NCI-H2107 treated with DMSO at 0.1 percent for 48 hours (cell line): ENCODE measurements around the gene OBSCN.

Experiments used
- DNase-seq: peaks from one replicate; lab custom pipeline; 2025; ENCODE audit not compliant: unreplicated experiment; lab: John Stamatoyannopoulos, UW

Gene OBSCN

DNA sequence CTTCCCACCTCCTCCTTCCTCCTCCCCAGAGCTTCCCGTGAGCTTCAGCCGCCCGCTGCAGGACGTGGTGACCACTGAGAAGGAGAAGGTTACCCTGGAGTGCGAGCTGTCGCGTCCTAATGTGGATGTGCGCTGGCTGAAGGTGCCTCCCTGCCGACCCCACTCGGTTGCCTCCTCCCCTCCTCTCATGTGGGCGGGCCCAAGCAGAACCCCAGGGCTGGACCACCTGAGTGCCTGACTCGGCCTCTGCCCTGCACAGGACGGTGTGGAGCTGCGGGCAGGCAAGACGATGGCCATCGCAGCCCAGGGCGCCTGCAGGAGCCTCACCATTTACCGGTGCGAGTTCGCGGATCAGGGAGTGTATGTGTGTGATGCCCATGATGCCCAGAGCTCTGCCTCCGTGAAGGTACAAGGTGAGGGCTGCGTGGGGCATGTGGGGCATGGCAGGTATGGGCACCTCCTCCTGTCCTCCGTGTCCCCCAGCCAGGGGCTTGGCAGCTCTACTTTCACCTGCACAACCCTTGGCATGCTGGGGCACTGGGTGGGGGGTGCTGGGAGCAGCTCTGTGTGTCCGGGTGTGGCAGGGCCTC, 69.2 kb downstream of the OBSCN start:
- no peak for DNase-seq

DNA sequence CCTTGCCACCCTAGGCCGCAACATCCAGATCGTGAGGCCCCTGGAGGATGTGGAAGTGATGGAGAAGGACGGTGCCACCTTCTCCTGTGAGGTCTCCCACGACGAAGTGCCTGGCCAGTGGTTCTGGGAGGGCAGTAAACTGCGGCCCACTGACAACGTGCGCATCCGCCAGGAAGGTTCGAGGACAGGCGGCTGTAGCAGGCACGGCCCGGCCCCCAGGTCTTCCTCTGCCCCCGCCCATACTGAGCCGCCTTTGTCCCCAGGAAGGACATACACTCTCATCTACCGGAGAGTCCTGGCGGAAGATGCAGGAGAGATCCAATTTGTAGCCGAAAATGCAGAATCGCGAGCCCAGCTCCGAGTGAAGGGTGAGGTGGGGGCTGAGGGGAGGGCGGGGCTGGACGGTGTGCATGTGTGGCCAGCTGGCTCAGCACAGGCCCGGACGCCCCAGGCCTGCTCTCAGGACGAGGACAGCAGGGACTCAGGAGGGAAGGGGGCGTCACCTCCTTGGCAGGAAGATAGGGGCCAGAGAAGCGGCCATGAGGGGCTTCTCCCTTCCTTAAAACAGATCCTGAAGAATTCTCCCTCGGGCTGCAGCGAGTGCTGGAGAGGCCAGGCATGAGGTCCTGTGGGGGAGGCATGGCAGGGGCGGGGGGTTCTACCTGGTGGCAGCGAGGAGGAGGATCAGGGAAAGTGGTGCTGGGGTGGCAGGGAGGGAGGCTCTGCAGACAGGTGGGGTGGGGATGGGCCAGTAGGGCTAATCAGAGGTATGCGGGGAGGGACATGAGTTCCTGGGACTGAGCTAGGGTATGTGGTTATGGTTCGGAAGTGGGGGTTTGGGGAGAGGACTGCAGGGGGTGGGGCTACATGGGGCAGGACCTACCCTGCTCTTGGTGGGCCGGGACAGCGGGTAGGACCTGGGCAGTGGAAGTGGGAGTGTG, 69.9 kb downstream of the OBSCN start:
- DNase-seq = no peak

DNA sequence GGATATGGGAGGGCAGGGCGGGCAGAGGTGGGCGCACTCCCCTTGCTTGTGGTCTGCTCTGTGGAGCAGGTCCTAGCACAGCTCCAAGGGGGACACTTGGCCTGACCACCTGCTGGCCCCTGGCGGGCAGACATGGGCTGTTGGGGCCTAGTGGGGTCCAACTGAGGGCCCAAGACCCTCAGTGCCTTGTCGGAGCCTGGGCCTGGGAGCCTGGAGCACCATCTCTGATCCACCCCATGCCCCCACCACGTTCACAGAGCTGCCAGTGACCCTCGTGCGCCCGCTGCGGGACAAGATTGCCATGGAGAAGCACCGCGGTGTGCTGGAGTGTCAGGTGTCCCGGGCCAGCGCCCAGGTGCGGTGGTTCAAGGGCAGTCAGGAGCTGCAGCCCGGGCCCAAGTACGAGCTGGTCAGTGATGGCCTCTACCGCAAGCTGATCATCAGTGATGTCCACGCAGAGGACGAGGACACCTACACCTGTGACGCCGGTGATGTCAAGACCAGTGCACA, 70.6 kb downstream of the OBSCN start:
- no peak for DNase-seq

DNA sequence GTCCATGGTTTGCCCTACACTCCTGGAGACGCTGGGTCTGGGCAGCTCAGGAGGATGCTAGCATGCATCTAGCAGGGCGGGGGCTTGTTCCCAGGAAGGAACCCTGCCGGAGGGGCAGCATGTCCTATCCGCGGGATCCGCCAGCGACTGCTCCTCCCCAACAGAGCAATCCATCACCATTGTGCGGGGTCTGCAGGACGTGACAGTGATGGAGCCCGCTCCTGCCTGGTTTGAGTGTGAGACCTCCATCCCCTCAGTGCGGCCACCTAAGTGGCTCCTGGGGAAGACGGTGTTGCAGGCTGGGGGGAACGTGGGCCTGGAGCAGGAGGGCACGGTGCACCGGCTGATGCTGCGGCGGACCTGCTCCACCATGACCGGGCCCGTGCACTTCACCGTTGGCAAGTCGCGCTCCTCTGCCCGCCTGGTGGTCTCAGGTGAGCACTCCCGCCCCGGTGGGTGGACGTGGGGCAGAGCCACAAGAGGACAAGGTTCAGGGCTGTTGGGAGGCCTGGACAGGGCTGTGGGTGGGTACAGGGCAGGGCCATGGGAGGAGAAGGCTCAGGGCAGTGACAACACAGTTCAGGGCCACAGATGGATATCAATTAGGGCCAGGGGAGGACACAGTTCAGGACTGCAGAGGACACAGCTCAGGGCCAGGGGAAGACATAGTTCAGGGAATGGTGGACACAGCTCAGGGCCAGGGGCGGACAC, 71.3 kb downstream of the OBSCN start:
- DNase-seq = no peak

DNA sequence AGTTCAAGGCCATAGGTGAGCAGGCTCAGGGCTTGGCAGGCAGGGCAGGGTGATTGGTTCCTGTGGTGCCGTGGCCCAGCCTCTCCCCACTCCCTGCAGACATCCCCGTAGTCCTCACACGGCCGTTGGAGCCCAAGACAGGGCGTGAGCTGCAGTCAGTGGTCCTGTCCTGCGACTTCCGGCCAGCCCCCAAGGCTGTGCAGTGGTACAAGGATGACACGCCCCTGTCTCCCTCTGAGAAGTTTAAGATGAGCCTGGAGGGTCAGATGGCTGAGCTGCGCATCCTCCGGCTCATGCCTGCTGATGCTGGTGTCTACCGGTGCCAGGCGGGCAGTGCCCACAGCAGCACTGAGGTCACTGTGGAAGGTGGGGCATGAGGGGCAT, 71.9 kb downstream of the OBSCN start:
- no peak for DNase-seq

DNA sequence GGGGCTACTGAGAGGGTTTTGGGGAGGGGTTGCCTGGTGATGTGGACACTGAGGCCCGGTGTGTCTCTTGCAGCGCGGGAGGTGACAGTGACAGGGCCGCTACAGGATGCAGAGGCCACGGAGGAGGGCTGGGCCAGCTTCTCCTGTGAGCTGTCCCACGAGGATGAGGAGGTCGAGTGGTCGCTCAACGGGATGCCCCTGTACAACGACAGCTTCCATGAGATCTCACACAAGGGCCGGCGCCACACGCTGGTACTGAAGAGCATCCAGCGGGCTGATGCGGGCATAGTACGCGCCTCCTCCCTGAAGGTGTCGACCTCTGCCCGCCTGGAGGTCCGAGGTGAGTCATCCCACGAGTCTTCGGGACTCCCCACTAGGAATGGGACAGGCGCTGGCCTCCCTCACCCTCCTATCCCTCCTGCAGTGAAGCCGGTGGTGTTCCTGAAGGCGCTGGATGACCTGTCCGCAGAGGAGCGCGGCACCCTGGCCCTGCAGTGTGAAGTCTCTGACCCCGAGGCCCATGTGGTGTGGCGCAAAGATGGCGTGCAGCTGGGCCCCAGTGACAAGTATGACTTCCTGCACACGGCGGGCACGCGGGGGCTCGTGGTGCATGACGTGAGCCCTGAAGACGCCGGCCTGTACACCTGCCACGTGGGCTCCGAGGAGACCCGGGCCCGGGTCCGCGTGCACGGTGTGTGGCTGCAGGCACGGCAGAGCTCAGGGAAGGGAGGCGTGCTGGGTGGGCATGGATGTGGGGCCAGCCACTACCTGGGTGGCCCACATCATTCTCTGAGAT, 72.5 kb downstream of the OBSCN start:
- no peak for DNase-seq

DNA sequence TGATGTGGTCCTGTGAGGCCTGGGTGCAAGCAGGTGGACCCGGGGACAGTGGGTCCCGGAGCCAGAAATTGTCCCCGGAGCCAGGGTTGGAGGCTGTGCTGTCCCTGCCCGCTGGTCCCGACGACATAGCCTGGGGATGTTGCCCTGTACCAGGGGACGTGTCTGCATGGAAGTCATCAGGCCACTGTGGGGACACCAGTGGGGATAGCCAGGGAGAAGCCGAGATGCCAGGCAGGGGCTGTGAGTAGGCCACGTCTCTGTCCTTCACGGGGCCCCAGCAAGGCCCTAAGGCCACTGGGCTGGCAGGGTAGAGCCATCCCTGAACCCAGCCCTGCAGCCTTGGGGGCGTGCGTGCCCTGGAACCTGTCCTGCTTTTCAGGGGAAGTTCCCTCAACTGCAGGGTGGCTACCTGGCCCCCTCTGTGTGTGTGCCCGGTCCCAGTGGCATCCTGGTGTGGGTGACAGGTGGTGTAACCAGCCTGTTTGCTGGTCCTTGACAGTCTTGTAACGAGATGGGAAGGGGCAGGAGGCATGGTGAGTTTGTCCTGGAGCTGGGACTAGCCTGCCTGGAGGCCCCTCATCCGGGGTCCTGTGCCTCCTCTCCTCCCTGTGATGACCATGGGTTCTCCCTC, 73.2 kb downstream of the OBSCN start:
- DNase-seq = no peak

DNA sequence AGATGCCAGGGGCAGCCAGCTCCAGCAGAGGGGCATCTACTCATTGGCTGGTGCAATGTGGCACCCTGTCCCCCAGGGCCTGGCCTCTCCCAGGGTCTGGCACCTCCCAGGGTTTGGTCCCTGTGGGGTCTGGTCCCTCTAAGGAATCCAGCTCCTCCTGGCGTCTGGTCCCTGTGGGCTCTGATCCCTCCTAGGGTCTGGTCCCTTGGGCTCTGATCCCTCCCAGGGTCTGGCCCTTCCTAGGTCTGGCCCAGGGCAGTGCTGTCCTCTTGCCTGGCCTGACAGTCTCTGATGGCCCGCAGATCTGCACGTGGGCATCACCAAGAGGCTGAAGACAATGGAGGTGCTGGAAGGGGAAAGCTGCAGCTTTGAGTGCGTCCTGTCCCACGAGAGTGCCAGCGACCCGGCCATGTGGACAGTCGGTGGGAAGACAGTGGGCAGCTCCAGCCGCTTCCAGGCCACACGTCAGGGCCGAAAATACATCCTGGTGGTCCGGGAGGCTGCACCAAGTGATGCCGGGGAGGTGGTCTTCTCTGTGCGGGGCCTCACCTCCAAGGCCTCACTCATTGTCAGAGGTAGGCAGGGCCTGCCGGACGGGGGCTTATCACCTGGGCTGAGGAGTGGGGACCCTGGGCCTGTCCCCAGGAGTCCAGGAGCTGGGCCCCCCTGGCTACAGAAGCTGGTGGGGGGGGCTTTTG, 73.9 kb downstream of the OBSCN start:
- no peak for DNase-seq

- DNase-seq = no peak
Observed at GRCh38 chr1:228282329-228283042, 74.6 kb downstream of the OBSCN start.

GRCh38 chr1:228283043-228283371, 75.2 kb downstream of the OBSCN start:
- DNase-seq = no peak

DNA sequence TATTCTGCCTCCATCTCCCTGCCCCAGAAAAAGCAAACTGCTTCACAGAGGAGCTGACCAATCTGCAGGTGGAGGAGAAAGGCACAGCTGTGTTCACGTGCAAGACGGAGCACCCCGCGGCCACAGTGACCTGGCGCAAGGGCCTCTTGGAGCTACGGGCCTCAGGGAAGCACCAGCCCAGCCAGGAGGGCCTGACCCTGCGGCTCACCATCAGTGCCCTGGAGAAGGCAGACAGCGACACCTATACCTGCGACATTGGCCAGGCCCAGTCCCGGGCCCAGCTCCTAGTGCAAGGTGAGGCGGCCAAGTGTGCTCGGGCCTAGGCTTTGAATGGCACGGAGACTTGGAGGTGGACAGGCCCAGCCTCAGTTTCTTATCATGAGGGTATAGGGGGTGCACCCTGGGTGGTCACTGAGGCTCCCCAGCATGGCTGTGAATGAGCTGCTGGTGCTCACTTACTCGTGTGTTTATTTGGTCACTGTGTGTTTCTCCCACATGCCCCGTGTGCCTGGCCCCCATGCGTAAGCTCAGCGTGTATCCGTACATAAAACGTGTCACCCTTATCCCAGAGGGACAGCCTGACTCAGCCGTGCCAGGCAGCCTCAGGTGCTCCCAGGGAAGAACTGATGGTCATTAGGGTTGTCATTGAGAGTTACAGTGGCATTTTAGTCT, 75.8 kb downstream of the OBSCN start:
- no peak for DNase-seq

GRCh38 chr1:228284148-228284495, 76.3 kb downstream of the OBSCN start:
- no peak for DNase-seq

GRCh38 chr1:228284521-228284920, 76.7 kb downstream of the OBSCN start:
- DNase-seq = no peak

DNA sequence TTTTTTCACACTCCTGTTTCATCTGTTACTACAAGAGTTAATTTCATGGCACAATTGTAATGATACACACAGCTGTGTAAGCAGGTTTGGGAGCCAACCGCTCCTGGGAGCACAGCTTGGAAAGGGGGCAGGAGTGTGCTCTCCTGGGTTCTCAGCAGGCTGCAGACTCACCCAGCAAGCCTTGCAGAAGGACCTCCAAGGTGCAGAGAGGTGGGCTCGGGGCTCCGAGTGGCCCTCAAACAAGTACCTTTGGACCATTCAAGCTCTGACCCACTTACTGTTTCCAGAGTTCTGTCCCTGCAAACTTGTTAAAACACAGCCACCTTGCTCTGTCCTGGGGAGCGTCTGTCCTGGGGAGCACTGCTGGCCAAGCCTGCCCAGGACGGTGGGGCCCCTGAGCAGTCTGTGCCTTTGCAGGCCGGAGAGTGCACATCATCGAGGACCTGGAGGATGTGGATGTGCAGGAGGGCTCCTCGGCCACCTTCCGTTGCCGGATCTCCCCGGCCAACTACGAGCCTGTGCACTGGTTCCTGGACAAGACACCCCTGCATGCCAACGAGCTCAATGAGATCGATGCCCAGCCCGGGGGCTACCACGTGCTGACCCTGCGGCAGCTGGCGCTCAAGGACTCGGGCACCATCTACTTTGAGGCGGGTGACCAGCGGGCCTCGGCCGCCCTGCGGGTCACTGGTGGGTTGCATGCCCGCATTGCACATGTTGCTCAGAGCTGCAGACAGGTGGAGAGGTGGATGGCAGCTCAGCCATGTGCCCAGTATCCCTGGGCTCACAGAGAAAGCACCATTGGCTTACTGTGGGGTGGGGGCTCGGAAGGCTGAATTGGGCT, 78.0 kb downstream of the OBSCN start:
- no peak for DNase-seq

DNA sequence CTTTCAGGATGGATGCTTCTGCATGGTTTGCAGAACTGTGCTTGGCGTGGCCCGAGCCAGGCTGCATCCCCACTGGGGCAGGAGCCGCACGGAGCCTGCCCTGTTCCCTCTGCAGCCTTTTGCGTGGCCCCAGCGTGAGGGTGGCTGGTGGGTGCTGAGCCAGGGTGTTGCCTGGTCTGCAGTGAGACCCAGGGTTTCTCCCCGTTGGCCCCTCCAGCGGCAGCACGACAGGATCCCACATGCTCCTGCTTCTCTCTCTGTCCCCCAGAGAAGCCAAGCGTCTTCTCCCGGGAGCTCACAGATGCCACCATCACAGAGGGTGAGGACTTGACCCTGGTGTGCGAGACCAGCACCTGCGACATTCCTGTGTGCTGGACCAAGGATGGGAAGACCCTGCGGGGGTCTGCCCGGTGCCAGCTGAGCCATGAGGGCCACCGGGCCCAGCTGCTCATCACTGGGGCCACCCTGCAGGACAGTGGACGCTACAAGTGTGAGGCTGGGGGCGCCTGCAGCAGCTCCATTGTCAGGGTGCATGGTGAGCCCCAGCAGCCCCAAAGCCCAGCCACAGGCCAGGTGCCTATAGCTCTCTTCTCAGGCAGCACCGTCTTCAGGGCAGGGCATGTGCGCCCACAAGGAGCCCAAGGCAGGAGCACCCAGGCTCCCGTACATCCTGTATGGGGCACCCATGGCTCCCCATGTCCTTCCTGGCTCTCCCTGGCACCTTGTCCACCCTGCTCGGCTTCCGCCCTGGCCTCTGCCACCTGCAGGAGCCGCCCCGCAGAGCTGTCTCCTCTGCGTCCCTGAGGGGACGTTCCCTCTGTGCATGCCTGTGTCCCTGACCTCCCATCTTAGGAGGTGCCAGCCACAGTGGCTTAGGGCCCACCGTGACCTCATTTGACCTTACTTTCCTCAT, 78.9 kb downstream of the OBSCN start:
- no peak for DNase-seq

- DNase-seq = no peak
Observed at GRCh38 chr1:228287541-228288425, 79.9 kb downstream of the OBSCN start.
